Central memory CD8-positive, alpha-beta T cell (primary cell): Measurements from ENCODE around the gene PHAF1.
A peak's percentile ranks its signal among the peaks of the same experiment; 100 is the strongest.
"Not testable (repeated sequence)": the region's sequence is repeated elsewhere in the genome, so short reads cannot be mapped to it uniquely, and the experiment has no call there.

Experiments
- ATAC-seq: fragments of 150-1000 bp; cut with Tn5 transposase; replicated peaks from 2 replicates; pipeline ENCODE4 v1.10.0; 2022; ENCODE audit warnings: mild to moderate bottlenecking, moderate FRiP score, moderate number of reproducible peaks; ENCODE audit not compliant: poor library complexity, severe bottlenecking; ENCODE audit errors: extremely low read depth
- DNase-seq, 2 donors: peaks; one replicate each; pipeline ENCODE4 v3.0.0; 2021; ENCODE audit warnings: low spot score in 2 of 2
- H3K27ac Mint-ChIP-seq: one replicate; pipeline ENCODE4 v1.8.0; 2022; ENCODE audit warnings: low read depth, mild to moderate bottlenecking, moderate library complexity, mixed read lengths
- H3K27me3 Mint-ChIP-seq: one replicate; pipeline ENCODE4 v1.8.0; 2022; ENCODE audit warnings: mixed read lengths
- H3K36me3 Mint-ChIP-seq: one replicate; pipeline ENCODE4 v1.8.0; 2022; ENCODE audit warnings: mild to moderate bottlenecking, moderate library complexity, mixed read lengths; ENCODE audit not compliant: insufficient read depth
- H3K4me1 Mint-ChIP-seq: one replicate; pipeline ENCODE4 v1.8.0; 2022; ENCODE audit warnings: mixed read lengths
- H3K4me3 Mint-ChIP-seq: one replicate; pipeline ENCODE4 v1.8.0; 2022; ENCODE audit warnings: mild to moderate bottlenecking, moderate library complexity, mixed read lengths
- H3K9me3 Mint-ChIP-seq: one replicate; pipeline ENCODE4 v1.8.0; 2022; ENCODE audit warnings: mixed read lengths

Gene PHAF1

DNA sequence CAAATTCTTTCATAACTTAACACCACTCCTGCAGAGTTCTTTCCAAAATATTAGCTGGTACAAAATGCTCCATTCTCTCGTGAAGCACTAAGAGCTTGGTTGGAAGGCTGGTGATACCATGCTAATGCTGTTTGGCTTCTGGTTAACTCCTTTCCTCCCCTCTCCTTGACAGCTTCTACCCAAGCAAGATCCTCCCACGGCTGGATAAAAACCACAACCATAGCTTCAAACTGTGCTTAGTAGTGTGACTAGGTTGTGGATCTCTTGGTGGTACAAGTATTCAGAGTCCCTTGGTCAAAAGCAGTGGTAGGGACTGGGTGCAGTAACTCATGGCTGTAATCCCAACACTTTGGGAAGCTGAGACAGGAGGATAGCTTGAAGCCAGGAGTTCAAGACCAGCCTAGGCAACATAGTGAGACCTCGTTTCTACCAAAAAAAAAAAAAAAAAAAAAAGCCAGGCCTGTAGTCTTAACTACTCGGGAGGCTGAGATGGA is 2.3 kb downstream of the PHAF1 start:
- H3K27me3 Mint-ChIP-seq: no peaks in the 10 kb centered on the region
- peaks cover 58% of the 10 kb centered on the region for H3K4me1 Mint-ChIP-seq
- H3K4me3 Mint-ChIP-seq: no peak overlapping the region
- DNase-seq: no peak
- peak overlapping the region; percentile 66 for H3K27ac Mint-ChIP-seq
- H3K9me3 Mint-ChIP-seq: no peaks in the 10 kb centered on the region
- ATAC-seq: no peak
- H3K36me3 Mint-ChIP-seq: peaks cover 19% of the 10 kb centered on the region

DNA sequence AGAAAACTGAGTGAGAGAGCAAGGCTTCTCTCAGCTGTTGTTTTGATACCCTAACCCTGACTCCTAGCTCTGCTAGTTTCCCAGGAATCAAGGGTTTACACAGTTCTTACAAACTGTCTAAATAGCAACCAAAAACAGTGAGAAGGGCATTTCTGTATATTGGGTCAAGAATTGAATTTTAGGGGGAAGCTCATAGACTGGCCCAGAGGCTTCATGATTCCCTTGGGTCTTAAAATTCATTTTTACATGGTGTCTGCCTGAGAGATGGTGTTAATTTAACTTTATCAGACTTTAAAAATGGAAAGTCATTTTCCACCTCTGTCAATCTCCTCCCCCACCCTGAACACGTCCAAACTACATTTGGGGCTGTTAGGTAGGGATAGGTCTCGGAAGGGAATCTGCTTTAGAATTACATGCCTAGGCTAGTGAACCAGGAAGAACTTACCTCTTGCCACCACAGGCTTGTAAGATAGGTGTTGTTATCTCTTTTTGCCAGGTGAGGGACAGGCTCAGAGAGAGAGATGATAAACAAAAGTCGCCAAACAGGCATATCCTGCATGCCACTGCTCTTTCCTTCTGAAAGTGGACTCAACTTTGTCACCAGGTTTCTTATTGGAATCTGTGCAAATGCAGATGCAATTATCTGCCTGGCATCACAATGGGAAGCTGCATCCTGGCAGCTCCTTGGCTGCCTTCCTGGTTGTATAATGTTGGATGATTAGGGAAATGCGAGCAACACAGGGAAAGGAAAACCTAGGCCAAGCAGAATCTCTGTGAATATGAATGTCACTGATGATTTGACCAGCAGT is 3.1 kb downstream of the PHAF1 start:
- peaks cover 21% of the 10 kb centered on the region for H3K36me3 Mint-ChIP-seq
- H3K9me3 Mint-ChIP-seq: no peaks in the 10 kb centered on the region
- no peaks in the 10 kb centered on the region for H3K27me3 Mint-ChIP-seq
- ATAC-seq (no peak), DNase-seq (no peak)
- no peak overlapping the region for H3K4me3 Mint-ChIP-seq
- H3K4me1 Mint-ChIP-seq: peaks cover 58% of the 10 kb centered on the region
- no peak overlapping the region for H3K27ac Mint-ChIP-seq

DNA sequence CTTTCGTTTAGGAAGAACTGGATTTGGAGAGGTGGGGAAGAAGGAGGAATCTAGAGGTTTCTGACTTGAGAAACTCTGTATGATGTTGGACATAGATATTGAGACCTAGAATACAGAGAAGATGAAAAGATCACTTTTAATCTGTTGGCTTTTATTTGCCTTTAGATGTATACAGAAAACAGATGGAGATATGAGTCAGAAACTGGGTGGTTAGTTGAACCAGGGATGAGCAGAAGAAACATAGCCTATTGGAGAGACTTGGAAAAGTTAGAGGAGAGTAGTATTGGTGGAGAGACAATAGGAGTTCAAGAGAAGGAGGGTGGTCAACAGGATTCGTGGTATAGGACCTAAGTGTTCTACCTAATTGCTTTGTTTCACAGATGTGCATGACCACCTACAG is 5.1 kb downstream of the PHAF1 start:
- no peaks in the 10 kb centered on the region for H3K9me3 Mint-ChIP-seq
- no peaks in the 10 kb centered on the region for H3K27me3 Mint-ChIP-seq
- DNase-seq (no peak), ATAC-seq (no peak)
- peaks cover 15% of the 10 kb centered on the region for H3K36me3 Mint-ChIP-seq
- peak overlapping the region; percentile 6 for H3K27ac Mint-ChIP-seq
- no peak overlapping the region for H3K4me3 Mint-ChIP-seq
- peaks cover 51% of the 10 kb centered on the region for H3K4me1 Mint-ChIP-seq

DNA sequence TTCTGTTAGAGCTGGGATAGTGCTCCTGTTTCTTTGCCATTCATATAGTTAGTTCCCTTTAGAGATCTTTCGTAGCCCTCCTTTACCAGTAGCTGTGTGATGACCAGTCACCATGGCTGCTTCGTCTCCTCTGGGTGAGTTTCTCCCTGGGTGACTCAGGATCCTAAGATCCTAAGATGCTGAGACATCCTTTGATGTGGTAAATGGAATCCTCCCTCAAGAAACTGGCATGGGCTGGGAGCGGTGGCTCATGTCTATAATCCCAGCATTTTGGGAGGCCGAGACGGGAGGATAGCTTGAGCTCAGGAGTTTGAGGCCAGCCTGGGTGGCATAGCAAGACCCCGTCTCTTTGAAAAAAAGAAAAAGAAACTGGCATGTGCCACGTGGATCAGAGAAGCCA is 5.9 kb downstream of the PHAF1 start:
- Mint-ChIP-seq H3K4me3 (no peak overlapping the region), H3K36me3 (peaks cover 8% of the 10 kb centered on the region), H3K27ac (no peak overlapping the region), H3K9me3 (no peaks in the 10 kb centered on the region), H3K4me1 (peaks cover 42% of the 10 kb centered on the region), H3K27me3 (no peaks in the 10 kb centered on the region)
- ATAC-seq: no peak
- no peak for DNase-seq

DNA sequence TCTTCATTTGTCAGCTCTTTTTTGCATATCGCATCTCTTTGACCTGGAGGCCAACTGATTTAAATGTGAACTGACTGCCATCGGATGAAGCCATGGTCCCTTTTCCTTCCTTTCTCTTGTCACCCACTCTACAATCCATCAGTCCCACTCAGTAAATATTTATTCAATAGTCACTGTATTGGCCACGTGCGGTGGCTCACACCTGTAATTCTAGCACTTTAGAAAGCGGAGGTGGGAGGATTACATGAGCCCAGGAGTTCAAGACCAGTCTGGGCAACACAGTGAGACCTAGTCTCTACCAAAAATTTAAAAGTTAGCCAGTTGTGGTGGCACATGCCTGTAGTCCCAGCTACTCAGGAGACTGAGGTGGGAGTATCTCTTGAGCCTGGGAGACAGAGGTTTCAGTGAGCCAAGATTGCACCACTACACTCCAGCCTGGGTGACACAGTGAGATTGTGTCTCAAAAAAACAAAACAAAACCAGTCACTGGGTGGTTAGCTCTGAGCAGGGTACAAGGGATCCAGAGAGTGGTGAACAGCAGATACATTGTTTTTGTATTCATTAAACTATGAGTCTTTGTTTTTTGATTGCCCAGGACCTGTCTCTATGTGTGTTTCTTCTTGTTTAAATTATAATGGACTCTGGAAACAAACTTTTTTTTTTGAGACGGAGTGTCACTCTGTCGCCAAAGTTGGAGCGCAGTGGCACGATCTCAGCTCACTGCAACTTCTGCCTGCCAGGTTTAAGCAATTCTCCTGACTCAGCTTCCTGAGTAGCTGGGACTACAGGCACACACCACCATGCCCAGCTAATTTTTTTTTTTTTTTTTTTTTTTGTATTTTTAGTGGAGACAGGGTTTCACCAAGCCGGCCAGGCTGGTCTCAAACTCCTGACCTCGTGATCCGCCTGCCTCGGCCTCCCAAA is 6.9 kb downstream of the PHAF1 start:
- peaks cover 14% of the 10 kb centered on the region for H3K36me3 Mint-ChIP-seq
- H3K27ac Mint-ChIP-seq: no peak overlapping the region
- H3K27me3 Mint-ChIP-seq: no peaks in the 10 kb centered on the region
- H3K4me3 Mint-ChIP-seq: no peak overlapping the region
- no peaks in the 10 kb centered on the region for H3K9me3 Mint-ChIP-seq
- peaks cover 32% of the 10 kb centered on the region for H3K4me1 Mint-ChIP-seq
- ATAC-seq: no peak
- no peak for DNase-seq

DNA sequence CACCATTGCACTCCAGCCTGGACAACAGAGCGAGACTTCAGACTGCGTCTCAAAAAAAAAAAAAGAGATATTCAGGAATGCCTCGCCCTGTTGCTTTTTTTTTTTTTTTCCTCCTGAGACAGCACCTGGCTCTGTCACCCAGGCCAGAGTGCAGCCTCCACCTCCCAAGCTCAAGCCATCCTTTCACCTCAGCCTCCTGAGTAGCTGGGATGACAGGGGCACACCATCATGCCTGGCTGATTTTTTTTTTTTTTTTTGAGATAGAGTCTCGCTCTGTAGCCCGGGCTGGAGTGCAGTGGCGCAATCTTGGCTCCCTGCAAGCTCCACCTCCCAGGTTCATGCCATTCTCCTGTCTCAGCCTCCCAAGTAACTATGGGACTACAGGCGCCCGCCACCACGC is 8.0 kb downstream of the PHAF1 start:
- no peak for DNase-seq
- no peaks in the 10 kb centered on the region for H3K9me3 Mint-ChIP-seq
- H3K36me3 Mint-ChIP-seq: peaks cover 23% of the 10 kb centered on the region
- no peak overlapping the region for H3K4me3 Mint-ChIP-seq
- no peak overlapping the region for H3K27ac Mint-ChIP-seq
- peaks cover 23% of the 10 kb centered on the region for H3K4me1 Mint-ChIP-seq
- no peaks in the 10 kb centered on the region for H3K27me3 Mint-ChIP-seq
- no peak for ATAC-seq

DNA sequence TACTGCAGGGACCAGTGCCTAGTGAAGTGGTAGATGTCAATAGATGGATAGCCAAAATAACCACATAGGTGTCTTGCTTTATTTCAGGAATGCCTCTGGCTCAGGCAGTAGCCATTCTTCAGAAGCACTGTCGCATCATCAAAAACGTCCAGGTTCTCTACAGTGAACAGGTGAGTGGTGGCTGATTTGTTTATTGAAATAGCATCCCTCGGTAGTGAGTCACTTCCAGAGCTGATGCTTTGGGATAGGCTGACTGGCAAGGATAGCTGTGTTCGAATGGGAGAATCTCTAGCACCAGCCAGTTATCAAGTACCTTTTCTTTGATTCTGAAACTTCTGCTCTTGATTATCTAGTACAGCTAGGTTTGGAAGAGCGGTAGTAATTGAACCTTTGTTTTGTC is 10.3 kb downstream of the PHAF1 start:
- Mint-ChIP-seq H3K9me3 (no peaks in the 10 kb centered on the region), H3K4me3 (no peak overlapping the region), H3K27me3 (no peaks in the 10 kb centered on the region), H3K36me3 (peaks cover 33% of the 10 kb centered on the region), H3K27ac (no peak overlapping the region), H3K4me1 (peaks cover 15% of the 10 kb centered on the region)
- DNase-seq (no peak), ATAC-seq (no peak)

DNA sequence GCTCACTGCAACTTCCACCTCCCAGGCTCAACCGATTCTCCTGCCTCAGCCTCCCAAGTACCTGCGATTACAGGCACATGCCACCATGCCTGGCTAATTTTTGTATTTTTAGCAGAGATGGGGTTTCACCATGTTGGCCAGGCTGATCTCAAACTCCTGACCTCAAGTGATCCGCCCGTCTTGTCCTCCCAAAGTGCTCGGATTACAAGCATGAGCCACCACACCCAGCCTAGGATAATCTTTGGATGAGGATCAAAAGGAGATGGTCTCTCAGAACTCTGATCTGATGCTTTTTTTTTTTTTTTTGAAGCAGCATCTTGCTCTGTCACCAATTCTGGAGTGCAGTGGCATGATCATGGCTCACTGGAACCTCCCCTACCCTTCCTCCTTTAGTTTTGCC is 13.1 kb downstream of the PHAF1 start:
- not testable (repeated sequence) for H3K27me3 Mint-ChIP-seq, H3K4me1 Mint-ChIP-seq, DNase-seq, H3K4me3 Mint-ChIP-seq, H3K27ac Mint-ChIP-seq, H3K9me3 Mint-ChIP-seq, ATAC-seq
- H3K36me3 Mint-ChIP-seq: peaks cover 38% of the 10 kb centered on the region

DNA sequence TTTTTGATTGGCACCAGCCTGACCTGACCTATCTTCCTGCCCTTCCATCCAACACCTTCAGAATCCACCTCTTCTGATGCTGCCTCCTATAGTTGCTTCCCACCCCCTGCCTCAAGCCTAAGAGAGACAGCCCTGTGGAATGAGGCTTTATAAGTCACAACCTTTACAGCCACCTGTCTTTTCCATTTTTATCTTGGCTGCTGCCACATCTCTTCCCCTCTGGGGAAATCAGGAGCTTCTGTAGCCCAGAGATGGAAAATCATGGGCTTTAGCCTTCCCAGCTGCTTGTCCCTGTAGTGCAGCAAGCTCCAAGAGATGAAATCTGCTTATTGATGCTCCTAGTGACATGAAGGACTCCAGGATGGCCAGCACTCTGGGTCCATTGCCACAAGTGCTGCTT is 18.7 kb downstream of the PHAF1 start:
- peaks cover 29% of the 10 kb centered on the region for H3K36me3 Mint-ChIP-seq
- H3K27ac Mint-ChIP-seq: no peak overlapping the region
- ATAC-seq: no peak

DNA sequence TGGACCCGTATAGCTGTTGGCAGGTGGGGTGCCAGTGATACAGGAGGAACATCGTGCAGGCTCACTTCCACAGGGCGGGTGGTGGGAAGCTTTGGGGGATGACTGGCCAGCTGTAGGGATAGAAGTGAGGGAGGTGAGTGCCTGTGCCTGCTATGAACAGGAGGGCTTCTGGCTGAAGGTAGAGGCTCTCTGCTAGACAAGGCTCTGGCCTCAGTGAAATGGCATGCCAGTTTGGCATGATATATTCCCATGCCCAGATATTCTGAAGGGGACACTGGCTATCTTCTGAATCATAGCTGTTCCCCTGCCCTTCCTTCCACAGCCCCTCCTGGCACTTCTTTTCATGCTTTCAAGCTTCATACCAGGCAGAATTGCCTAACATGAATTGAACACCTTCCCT is 19.1 kb downstream of the PHAF1 start:
- Mint-ChIP-seq H3K36me3 (peaks cover 28% of the 10 kb centered on the region), H3K27ac (no peak overlapping the region), H3K4me3 (no peak overlapping the region), H3K4me1 (peaks cover 5% of the 10 kb centered on the region), H3K27me3 (no peaks in the 10 kb centered on the region), H3K9me3 (no peaks in the 10 kb centered on the region)
- DNase-seq: no peak
- ATAC-seq: no peak

More for the DNA sequence above, 18.7 kb downstream of the PHAF1 start:
- Mint-ChIP-seq H3K4me1 (peaks cover 5% of the 10 kb centered on the region), H3K27me3 (no peaks in the 10 kb centered on the region), H3K9me3 (no peaks in the 10 kb centered on the region), H3K4me3 (no peak overlapping the region)
- DNase-seq: no peak

DNA sequence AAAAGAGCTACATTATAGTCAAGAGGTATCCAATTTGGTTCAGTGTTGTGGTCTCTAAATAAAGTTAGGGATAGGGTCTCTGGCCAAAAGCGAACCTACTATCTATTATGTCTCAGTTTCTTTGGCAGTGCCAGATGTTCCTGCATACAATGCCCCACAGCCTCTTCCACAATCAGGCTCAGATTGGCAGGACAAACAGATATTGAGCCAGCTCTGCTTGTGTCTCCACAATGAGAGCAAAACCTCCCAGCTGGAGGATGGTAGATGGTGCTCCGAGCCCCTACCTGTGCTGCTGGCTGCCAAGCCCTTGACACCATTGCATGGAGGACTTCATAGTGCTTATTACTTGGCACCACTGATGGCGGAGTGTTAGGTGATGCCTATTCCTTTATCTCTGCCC is 19.7 kb downstream of the PHAF1 start:
- Mint-ChIP-seq H3K27ac (no peak overlapping the region), H3K4me3 (no peak overlapping the region), H3K4me1 (peaks cover 5% of the 10 kb centered on the region), H3K36me3 (peaks cover 30% of the 10 kb centered on the region), H3K9me3 (no peaks in the 10 kb centered on the region), H3K27me3 (no peaks in the 10 kb centered on the region)
- ATAC-seq (no peak), DNase-seq (no peak)

DNA sequence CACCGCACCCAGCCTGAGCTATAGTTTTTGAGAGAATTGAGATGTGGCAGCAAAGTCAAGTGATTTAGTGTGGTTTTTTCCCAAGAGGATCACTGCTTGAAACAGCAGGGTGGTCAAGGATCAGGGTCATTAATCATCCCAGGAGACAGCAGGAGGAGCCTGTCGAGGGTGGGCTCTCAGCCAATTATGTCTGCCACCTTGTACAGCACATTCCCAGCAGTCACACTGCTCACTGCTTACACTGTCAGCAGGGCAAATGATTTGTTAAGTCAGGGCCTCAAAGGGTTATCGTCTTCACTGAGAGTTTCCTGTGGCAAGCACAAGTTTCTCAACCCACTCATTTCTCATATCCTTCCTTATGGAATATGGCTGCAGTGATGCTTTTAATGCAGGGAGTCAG is 27.9 kb downstream of the PHAF1 start:
- Mint-ChIP-seq H3K27me3 (no peaks in the 10 kb centered on the region), H3K36me3 (peaks cover 42% of the 10 kb centered on the region), H3K4me1 (no peaks in the 10 kb centered on the region), H3K9me3 (no peaks in the 10 kb centered on the region), H3K4me3 (no peak overlapping the region), H3K27ac (no peak overlapping the region)
- DNase-seq (no peak), ATAC-seq (no peak)

DNA sequence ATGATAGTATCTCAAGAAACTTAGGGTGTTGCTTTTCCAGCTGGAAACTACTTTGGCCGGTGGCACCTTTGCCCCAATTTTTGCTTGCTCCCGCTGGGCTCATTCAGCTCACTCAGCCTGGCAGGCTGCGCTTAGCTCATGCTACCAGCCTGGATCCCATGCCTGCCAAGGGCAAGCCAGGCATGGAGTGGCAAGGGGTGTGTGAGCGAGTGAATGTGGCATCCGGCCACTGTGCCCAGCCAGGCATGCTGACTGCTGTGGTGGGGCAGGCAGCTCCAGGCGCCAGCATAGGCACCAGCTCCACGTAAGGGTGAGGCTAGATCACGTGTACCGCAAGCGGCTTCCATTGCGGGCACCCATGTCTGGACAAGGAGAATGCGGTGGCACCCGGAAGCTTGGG is 31.6 kb downstream of the PHAF1 start:
- peaks cover 36% of the 10 kb centered on the region for H3K36me3 Mint-ChIP-seq
- no peaks in the 10 kb centered on the region for H3K9me3 Mint-ChIP-seq
- H3K27ac Mint-ChIP-seq: no peak overlapping the region
- no peak overlapping the region for H3K4me3 Mint-ChIP-seq
- no peak for DNase-seq
- no peaks in the 10 kb centered on the region for H3K4me1 Mint-ChIP-seq
- no peak for ATAC-seq
- no peaks in the 10 kb centered on the region for H3K27me3 Mint-ChIP-seq
